ENCODE measurements around the gene SMAD2. TPM values are rescaled to one million over a fixed set of nuclear protein-coding genes. Genes with fewer than 3 reads are reported as not detected.

SMAD2 gene
- total RNA-seq, 1 experiment from 2014 or later, result 124 TPM

- no peaks in the 10 kb centered on the region for H3K36me3 ChIP-seq (ENCODE audit: insufficient read depth, low read length, poor library complexity, severe bottlenecking)
- TF ChIP-seq EZH2 (IDR thresholded peaks at IDR 0.05; ENCODE audit: borderline replicate concordance, low read depth, low read length, poor library complexity, severe bottlenecking) (no peak), CTCF (conservative IDR thresholded peaks at IDR 0.05; ENCODE audit: low read depth, low read length) (no peak)
- no peak overlapping the region for H3K4me3 ChIP-seq (ENCODE audit: low read depth, low read length, poor library complexity, severe bottlenecking)
- BruUV-seq (replicated peaks), result no TSS peak
- DNase-seq (ENCODE audit: low spot score), result no peak
- H3K4me1 ChIP-seq (ENCODE audit: insufficient read depth, low read length, poor library complexity, severe bottlenecking), result no peaks in the 10 kb centered on the region
- intact Hi-C loops (cut with micrococcal nuclease; ENCODE audit: unreplicated experiment), result no loop called here
- CTCF ChIA-PET, result no interaction called here
- no peaks in the 10 kb centered on the region for H3K9me3 ChIP-seq (ENCODE audit: low read depth, low read length, poor library complexity, severe bottlenecking)
- POLR2A ChIA-PET (ENCODE audit: low non-redundant PET), result no interaction called here
- H3K27me3 ChIP-seq (replicated peaks; ENCODE audit: insufficient read depth, low read depth, low read length, poor library complexity), result no peaks in the 10 kb centered on the region
- no peak overlapping the region for H3K27ac ChIP-seq (ENCODE audit: low read depth, low read length, poor library complexity, severe bottlenecking)
Observed at GRCh38 chr18:47798366-47798765, 132.1 kb downstream of the SMAD2 start.

GRCh38 chr18:47797126-47797525 lies 133.3 kb downstream of the SMAD2 start:
- no peak for DNase-seq (ENCODE audit: low spot score)
- Histone ChIP-seq H3K27ac (ENCODE audit: low read depth, low read length, poor library complexity, severe bottlenecking) (no peak overlapping the region), H3K4me1 (ENCODE audit: insufficient read depth, low read length, poor library complexity, severe bottlenecking) (no peaks in the 10 kb centered on the region), H3K27me3 (replicated peaks; ENCODE audit: insufficient read depth, low read depth, low read length, poor library complexity) (no peaks in the 10 kb centered on the region), H3K36me3 (ENCODE audit: insufficient read depth, low read length, poor library complexity, severe bottlenecking) (no peaks in the 10 kb centered on the region), H3K9me3 (ENCODE audit: low read depth, low read length, poor library complexity, severe bottlenecking) (no peaks in the 10 kb centered on the region), H3K4me3 (ENCODE audit: low read depth, low read length, poor library complexity, severe bottlenecking) (no peak overlapping the region)
- CTCF ChIA-PET, result no interaction called here
- no TSS peak for BruUV-seq (replicated peaks)
- no peak for TF ChIP-seq CTCF (conservative IDR thresholded peaks at IDR 0.05; ENCODE audit: low read depth, low read length)
- TF ChIP-seq EZH2 (IDR thresholded peaks at IDR 0.05; ENCODE audit: borderline replicate concordance, low read depth, low read length, poor library complexity, severe bottlenecking), result no peak
- intact Hi-C loops (cut with micrococcal nuclease; ENCODE audit: unreplicated experiment), result no loop called here
- POLR2A ChIA-PET (ENCODE audit: low non-redundant PET), result no interaction called here

GRCh38 chr18:47795434-47795814 lies 135.0 kb downstream of the SMAD2 start:
- Histone ChIP-seq H3K36me3 (ENCODE audit: insufficient read depth, low read length, poor library complexity, severe bottlenecking) (no peaks in the 10 kb centered on the region), H3K9me3 (ENCODE audit: low read depth, low read length, poor library complexity, severe bottlenecking) (no peaks in the 10 kb centered on the region), H3K4me3 (ENCODE audit: low read depth, low read length, poor library complexity, severe bottlenecking) (no peak overlapping the region), H3K27ac (ENCODE audit: low read depth, low read length, poor library complexity, severe bottlenecking) (no peak overlapping the region), H3K4me1 (ENCODE audit: insufficient read depth, low read length, poor library complexity, severe bottlenecking) (no peaks in the 10 kb centered on the region), H3K27me3 (replicated peaks; ENCODE audit: insufficient read depth, low read depth, low read length, poor library complexity) (no peaks in the 10 kb centered on the region)
- ChIA-PET POLR2A (ENCODE audit: low non-redundant PET) (no interaction called here), CTCF (no interaction called here)
- intact Hi-C loops (cut with micrococcal nuclease; ENCODE audit: unreplicated experiment), result no loop called here
- no TSS peak for BruUV-seq (replicated peaks)
- no peak for DNase-seq (ENCODE audit: low spot score)
- TF ChIP-seq EZH2 (IDR thresholded peaks at IDR 0.05; ENCODE audit: borderline replicate concordance, low read depth, low read length, poor library complexity, severe bottlenecking), result no peak
- TF ChIP-seq CTCF (conservative IDR thresholded peaks at IDR 0.05; ENCODE audit: low read depth, low read length), result no peak

Data from A673 (cell line).